NCI-H2196 (cell line): ENCODE data around the gene DNAH3.
"Not testable (repeated sequence)": the region's sequence is repeated elsewhere in the genome, so short reads cannot be mapped to it uniquely, and the experiment has no call there.

Source experiments
- DNase-seq: peaks from one replicate; lab custom pipeline; 2025; ENCODE audit not compliant: unreplicated experiment; lab: John Stamatoyannopoulos, UW

Gene DNAH3, protein sequence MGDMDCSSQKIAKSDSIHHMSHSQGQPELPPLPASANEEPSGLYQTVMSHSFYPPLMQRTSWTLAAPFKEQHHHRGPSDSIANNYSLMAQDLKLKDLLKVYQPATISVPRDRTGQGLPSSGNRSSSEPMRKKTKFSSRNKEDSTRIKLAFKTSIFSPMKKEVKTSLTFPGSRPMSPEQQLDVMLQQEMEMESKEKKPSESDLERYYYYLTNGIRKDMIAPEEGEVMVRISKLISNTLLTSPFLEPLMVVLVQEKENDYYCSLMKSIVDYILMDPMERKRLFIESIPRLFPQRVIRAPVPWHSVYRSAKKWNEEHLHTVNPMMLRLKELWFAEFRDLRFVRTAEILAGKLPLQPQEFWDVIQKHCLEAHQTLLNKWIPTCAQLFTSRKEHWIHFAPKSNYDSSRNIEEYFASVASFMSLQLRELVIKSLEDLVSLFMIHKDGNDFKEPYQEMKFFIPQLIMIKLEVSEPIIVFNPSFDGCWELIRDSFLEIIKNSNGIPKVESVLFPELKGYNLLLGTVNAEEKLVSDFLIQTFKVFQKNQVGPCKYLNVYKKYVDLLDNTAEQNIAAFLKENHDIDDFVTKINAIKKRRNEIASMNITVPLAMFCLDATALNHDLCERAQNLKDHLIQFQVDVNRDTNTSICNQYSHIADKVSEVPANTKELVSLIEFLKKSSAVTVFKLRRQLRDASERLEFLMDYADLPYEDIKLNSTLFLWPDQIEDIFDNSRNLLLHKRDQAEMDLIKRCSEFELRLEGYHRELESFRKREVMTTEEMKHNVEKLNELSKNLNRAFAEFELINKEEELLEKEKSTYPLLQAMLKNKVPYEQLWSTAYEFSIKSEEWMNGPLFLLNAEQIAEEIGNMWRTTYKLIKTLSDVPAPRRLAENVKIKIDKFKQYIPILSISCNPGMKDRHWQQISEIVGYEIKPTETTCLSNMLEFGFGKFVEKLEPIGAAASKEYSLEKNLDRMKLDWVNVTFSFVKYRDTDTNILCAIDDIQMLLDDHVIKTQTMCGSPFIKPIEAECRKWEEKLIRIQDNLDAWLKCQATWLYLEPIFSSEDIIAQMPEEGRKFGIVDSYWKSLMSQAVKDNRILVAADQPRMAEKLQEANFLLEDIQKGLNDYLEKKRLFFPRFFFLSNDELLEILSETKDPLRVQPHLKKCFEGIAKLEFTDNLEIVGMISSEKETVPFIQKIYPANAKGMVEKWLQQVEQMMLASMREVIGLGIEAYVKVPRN (N-terminal part only)

DNA sequence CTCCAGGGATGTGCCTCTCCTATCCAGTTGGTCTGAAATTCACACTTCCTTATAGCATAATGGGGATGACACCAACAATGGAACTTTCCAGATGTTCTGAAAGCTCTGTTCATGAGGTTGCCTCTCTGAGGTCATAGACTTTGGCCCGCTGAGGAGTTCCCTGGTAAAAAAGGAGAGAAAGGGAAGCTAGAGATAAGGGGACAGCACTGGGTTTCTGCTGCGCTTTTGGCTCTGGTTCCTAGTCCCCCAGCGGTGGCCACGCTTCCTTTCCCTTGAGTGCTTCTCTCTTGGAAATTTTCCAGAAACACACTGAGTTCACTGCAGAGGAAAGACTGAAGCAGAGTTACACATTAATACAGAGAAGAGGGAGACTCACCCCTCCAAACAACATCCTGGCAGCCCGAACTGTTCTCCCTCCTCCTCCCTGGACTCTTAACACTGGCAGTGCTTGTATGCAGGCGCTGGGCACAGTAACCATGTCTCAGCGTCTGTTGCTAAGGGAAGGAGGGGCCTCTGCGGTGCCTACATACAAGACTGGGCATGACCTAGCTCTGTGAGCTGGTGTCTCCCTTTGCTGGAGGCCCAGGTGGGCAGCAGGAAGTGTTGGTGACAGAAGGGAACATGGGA is at the start of gene DNAH3:
DNAH3 (minus strand) TSS at position 472 of the 627 bp plus-strand sequence. CDS start 527 bp downstream, outside the sequence.
- peak; percentile 79 for DNase-seq

DNA sequence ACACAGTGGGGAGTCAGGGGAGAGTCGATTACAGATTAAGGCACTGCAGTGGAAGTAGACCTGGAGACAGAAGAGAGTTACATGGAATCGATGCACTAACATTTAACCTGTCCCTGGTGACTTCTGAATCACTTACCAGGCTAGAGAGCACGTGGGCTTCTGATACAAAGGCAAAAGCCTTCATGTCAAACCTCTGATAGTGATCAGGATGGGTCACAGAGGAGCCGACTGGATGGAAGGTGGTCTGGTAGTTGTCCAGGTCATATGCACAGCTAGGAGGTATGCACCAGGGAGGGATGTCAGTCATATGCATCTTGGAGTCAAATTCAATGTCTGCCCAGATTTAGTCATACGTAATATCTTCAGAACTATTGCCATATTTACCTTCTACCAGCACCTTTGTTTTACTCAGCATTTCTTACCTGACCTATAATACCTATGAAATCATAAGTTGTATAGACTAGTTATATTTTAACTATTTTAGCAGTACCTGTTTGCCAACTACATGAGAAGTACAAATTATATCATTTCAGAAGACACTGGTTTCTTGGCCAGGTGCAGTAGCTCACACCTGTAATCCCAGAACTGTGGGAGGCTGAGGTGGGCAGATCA is 49.1 kb upstream of the DNAH3 start:
- DNase-seq, result no peak

GRCh38 chr16:21197621-21198020 is 47.0 kb upstream of the DNAH3 start:
- no peak for DNase-seq

GRCh38 chr16:21197112-21197511 is 46.5 kb upstream of the DNAH3 start:
- DNase-seq, result no peak

DNA sequence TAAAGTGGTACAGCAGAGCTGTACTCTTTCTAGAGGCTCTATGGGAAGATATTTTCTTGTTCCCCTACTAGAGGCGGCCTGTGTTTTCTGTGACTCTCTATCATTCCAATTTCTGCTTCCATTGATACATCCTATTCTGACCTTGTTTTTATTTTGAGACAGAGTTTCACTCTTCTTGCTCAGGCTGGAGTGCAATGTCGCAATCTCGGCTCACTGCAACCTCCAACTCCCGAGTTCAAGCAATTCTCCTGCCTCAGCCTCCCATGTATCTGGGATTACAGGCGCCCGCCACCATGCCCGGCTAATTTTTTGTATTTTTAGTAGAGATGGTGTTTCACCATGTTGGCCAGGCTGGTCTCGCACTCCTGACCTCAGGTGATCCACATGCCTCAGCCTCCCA is 44.7 kb upstream of the DNAH3 start:
- not testable (repeated sequence) for DNase-seq

DNA sequence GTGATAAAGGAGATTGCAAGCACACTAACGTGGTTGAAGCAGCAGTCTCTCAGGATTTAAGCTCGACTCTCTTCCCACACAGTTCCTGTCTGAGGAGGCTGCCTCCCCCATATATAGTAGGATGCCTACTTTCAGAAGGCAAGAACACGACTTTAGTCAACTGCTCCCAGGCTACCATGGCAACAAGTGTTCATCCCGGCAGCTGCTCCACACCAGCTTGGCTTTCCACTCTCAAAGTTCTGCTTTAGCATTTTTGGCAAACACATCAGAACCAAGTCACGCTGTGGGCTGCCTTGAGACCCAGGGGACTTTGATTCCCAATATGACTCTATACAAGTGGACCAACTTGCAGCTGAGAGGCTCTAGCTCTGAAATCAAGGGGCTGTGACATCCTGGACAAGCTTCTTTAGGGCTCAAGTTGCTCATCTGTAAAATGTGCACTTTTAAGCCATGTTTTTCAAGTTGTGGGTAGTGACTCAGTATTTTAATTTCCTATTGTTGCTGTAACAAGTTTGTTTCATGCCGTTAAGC is 44.2 kb upstream of the DNAH3 start:
- no peak for DNase-seq

DNA sequence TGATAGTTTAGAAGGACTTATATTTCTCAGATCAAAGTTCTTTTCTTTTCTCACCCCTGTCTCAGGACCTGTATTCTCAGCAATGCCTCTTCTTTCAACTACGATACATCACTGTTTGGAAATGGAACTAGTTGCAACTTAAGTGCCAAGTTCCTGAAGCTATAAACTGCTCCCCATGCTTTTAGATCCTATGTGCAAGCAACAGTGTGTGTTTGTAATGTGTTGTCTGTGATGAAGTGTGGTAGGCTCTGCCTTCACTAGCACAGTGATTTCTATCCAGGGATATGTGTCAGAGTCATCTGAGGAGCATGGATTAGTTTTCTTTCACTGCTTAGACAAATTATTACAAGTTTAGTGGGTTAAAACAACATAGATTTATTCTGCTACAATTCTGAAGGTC is 42.3 kb upstream of the DNAH3 start:
- no peak for DNase-seq

- DNase-seq, result no peak
Observed at GRCh38 chr16:21190599-21190998, 40.0 kb upstream of the DNAH3 start.

- no peak for DNase-seq
Observed at GRCh38 chr16:21190013-21190412, 39.4 kb upstream of the DNAH3 start.

DNA sequence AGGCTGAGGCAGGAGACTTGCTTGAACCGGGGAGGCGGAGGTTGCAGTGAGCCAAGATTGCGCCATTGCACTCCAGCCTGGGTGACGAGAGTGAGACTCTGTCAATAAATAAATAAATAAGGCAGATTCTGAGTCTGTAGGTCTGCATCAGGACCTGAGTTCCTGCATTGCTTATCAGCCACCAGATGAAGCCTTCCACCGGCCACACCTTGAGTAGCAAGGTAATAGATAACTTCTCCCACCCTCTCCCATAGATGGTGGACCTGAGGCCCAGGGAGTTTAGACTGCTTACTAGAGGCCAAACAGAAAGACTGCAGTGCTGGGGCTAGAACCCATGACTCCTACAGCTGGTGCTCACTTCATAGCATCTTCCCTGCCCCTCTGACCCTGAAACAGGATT is 38.7 kb upstream of the DNAH3 start:
- no peak for DNase-seq

- DNase-seq, result no peak
Observed at GRCh38 chr16:21186326-21186691, 35.7 kb upstream of the DNAH3 start.

GRCh38 chr16:21185659-21186325 is 35.1 kb upstream of the DNAH3 start:
- DNase-seq, result no peak

- no peak for DNase-seq
Observed at GRCh38 chr16:21184834-21185233, 34.2 kb upstream of the DNAH3 start.

DNA sequence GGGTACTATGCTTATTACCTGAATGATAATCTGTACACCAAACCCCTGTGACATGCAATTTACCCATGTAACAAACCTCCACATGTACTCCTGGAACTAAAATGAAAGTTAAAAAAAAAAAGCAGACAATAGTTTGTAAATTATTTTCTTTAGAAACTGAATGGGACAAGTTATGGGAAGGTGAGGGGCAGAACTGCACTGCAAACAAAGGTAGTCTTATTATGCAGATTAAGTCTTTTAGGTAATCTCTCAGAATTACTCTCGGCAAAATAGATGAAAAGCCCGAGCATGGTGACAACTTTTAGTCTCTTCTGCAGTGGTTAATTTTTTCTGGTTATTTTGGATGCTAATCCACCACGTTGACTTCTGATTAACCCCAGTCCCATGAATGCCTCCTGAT is 33.3 kb upstream of the DNAH3 start:
- no peak for DNase-seq

DNA sequence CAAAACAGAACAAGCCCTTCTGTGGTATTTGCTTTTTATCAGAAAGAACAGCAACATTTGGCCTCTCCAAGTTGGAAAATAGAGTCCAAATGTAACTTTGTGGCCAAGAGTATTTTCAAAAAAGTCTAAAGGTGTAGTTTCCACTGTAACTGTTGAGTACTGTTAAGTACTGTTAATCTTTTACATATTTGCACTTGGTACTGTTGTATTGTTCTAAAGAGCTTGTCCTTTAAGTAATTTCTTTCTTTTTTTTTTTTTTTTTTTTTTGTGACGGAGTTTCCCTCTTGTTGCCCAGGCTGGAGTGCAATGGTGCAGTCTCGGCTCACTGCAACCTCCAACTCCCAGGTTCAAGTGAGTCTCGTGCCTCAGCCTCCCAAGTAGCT is 29.3 kb upstream of the DNAH3 start:
- no peak for DNase-seq

DNA sequence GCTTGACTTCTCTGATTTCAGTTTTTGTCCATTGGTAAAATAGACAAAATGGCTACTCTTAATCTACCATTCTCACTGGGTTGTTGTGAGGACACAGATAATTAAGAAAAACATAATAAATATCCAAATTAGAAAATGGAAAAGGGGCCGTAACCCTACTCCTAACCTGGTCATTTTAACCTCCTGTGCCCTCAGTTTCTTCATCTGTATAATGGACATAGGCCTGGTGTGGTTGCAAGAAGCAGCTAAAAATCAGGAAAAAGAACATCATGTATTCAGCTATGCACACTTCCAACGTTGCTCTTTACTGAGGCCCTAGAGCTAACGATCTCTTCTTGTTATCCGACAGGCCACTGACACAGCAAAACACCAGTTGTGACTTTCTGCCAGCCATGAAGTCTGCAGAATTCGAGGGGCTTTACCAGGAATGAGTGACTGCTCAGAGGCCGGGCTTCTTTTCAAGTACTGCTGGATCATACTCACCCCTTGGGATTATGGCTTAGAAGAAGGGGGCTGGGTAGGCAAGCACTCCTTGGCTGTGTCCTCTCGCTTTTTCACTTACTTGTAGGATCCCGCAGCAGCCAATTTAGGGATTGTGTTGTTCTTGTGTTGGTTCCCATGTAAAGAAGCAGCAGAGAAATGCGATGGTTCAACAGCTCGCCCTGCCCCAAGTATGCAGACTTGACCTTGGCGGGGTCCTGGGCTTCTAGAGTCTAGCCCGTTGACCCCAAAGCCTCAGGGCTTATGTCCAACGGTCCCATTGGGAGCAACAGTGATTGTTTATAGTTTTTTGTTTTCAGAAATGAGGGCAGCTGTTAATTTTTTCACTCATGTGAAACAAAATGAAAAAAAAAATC is 28.7 kb upstream of the DNAH3 start:
- DNase-seq, result no peak

DNA sequence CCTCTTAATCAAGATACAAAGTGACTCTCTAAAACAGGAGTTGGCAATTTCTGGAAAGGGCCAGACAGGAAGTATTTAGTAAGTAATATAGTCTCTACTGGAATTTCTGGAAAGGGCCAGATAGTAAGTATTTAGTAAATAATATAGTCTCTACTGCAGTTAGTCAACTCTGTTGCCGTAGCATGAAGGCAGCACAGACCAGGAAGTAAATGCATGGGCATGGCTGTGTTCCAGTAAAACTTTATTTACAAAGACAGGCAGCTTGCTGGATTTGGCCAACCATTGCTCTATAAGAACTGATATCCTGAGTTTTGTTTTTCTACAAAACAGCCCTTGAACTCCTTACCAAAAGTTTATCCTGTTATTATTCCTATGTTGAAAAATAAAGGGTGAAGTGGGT is 24.8 kb upstream of the DNAH3 start:
- DNase-seq, result peak; percentile 19

DNA sequence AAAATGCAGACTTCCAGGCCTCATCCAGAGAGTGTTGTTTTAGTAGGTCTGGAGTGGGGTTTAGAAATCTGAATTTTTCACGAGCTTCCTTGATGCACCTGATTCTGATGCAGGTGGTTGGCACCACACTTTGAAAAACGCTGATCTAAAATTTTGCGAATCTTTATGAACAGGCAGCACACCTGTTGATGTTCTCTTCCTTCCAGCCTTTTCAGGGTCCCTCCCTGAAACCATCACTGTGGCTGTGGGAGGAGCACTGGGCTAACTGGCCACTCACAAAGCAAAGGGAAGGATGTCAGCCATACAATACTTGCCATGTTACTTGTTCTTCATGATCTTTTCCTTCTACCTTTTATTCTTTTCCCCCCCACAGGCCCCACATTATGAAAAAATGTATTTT is 22.0 kb upstream of the DNAH3 start:
- DNase-seq, result no peak

- DNase-seq, result not testable (repeated sequence)
Observed at GRCh38 chr16:21170116-21170515, 19.5 kb upstream of the DNAH3 start.
